Body of pancreas (tissue), 4 donors: Measurements from ENCODE around the gene UBR1.

Experiments
- CTCF ChIP-seq, 7 experiments: fragments of 450-650 bp in 4 of 7; fragments of 200-600 bp in 3 of 7; sonication (generic) in 3 of 7; IDR thresholded peaks; one replicate each; pipeline ENCODE4 v1.5.1; 2016 to 2019; ENCODE audit warnings: antibody characterized with exemption in 7 of 7
- POLR2A ChIP-seq, 3 donors: fragments of 450-650 bp; IDR thresholded peaks; one replicate each; pipeline ENCODE4 v1.6.1; 2016; ENCODE audit warnings: antibody characterized with exemption in 3 of 3, mild to moderate bottlenecking in 2 of 3

- TF ChIP-seq CTCF (IDR thresholded peaks at IDR 0.05), result no peak
- TF ChIP-seq POLR2A (IDR thresholded peaks at IDR 0.05), result no peak
These were observed 45.9 kb upstream of the UBR1 start for GRCh38 chr15:43151688-43152087.
